GM21619 (cell line): ENCODE measurements around the gene EFNA5.

Experiments used
- ATAC-seq: cut with Tn5 transposase; IDR thresholded peaks from one replicate; pipeline ENCODE4 v1.9.1; 2021; ENCODE audit not compliant: unreplicated experiment

EFNA5 gene

GRCh38 chr5:107646418-107646817 lies 24.3 kb downstream of the EFNA5 start:
- no peak for ATAC-seq

DNA sequence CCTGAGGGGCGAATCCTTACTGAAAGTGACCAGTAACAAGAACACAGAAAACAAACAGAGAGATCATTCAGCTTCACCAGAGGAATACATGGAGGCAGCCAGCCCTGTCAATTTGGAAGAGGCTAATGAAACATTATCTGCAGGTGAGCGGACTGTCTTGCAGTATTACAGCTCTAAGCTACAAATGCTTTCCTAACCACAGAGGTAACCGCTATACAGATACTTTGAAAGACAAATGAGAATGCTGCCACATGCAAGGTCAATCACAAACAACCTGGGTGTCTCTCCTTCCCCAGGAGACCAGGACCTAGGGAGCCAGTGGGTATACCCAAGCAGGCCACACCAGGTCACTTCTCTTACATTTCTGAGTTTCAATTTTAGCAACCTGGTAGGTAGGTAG lies 30.2 kb downstream of the EFNA5 start:
- no peak for ATAC-seq

DNA sequence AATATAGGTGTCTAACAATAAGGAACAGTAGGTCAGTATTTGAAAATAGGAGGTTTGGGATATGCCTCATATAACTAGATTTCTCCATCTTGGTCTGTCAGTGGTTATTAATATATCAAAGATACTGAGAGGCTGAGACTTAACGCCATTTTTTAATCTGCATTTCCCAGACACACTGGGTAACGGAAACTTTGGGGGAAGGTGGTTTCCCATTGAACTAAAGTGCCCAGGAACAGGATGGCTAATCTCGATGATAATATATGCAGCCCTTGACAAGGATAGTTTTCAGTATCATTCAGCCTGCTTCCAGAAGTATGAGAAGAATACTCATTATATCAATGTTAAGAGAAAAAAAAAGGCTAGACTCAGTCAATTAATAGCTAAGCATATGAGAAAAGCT lies 30.7 kb downstream of the EFNA5 start:
- no peak for ATAC-seq

DNA sequence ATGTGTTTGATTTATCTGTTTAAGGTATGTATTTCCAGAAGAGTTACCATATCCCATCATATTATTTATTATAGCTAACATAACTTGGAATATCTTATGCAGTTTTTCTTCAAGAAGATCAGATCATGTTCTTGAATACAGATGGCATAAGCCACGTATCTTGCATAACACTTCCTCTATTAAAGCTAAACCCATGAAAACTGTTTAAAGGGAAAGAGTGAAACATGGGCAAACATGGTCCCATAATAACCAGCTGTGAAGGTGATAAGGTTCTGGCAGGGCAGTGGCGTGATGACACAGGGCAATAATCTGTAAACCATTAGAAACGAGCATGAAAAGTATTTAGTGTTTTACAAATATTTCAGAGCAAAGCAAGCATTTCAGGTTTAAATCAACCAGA lies 34.2 kb downstream of the EFNA5 start:
- ATAC-seq, result no peak

- no peak for ATAC-seq
These were observed 34.7 kb downstream of the EFNA5 start for GRCh38 chr5:107636068-107636467.

DNA sequence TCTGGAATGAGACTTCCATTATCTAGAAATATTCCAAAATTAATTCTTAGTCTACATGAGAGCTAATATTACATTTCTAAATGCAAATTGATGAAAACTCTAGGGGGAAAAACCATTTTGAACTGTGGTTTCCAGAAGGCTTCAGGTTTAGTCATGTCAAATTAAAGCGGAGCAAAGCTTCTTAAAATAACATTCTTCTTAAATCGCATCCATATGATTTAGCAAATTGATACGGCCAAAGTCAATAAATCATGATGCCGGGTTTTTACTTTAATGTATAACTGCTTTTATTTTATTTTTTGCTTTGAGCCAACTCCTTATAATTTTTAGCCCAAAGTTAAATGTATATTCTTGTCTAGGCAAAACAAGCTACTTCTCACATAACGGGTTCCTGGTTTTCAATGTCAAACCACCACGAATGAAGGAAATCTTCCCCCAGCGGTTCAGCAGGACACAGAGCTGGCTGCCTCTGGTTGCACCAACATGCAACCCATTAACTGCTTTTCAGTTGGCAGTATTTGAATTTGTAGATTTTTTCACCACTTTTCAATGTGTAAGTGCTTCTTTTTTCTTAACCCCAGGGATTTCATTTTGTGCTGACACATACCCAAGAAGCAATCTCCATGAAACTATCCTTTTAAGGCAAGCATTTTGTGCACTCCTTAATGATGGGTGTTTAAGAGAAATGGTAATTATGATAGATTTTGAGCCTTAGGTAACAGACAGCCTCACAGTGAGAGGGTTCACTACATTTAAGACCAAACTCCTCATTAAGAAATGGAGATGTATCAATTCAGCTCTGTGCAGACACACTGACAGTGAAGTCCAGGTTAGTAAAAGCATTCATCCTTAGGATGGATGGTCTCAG lies 35.5 kb downstream of the EFNA5 start:
- no peak for ATAC-seq

DNA sequence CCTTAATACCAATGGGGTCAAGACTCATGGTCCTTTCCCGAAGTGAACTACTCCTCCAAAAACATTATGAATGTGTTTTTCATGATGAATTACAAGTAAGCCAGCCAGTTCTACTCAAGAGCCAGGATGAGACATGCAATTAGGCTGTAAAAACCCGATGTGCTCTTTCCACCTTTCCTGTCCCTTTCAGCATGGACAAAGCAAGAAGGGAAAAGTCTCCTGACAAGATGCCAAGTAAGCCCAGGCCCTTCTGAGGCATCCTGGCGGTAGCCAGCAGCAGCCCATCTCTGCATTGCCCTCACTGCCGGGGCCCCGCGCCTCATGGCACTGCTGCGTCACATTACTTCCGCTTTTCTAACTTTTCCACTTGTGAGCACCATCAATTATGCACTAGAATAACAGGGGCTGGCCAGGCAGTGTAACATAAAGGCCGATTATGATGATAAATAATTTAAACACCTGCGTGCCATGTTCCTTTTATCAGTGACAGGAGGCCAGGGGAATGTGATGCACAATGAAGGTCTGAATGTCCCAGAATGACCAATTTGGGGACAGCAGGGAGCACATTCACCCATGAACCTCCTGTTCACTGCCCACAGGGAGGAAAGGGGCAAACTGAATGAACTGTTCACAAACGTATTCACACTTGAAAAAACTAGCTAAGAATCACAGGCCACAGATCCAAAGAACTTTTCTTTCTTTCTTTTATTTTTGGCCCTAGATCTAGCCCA lies 37.4 kb downstream of the EFNA5 start:
- ATAC-seq, result no peak

DNA sequence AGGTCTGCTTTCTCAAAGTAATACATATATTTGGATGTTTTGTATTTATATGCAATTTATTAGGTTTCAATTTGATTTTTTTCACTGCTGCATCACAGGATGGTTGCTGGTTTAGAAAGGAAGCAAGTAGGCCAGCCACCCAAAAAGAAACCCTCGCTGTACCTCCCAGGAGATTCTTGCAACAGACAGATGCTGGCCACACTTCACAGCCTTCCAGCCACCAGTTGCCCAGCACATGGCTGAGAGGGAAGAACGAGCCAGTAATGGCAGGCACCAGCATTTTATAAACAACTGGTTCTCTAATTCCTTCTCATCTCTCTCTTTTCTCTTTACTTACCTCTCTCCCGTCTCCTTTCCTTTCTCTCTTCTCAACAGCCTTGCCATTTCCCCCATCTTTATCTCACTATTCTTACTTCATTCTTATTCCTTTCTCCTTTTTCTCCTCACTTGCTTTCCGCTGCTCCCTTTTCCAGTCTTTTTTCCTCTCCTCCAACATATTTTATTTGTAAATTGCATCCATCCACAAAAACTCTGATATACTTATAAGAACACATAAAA lies 38.9 kb downstream of the EFNA5 start:
- no peak for ATAC-seq

DNA sequence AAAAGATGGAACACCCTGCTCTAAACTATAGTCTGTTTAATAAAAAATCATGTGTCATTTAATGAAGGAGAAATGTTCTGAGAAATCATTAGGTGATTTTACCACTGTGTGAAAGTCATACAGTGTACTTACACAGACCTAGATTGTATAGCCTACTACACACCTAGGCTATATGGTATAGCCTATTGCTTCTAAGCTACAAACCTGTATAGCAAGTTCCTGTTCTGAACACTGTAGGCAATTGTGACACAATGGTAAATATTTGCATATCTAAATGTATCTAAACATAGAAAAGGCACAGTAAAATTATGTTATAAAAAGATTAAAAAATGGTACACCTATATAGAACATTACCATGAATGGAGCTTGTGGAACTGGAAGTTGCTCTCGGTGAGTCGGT lies 40.6 kb downstream of the EFNA5 start:
- no peak for ATAC-seq

DNA sequence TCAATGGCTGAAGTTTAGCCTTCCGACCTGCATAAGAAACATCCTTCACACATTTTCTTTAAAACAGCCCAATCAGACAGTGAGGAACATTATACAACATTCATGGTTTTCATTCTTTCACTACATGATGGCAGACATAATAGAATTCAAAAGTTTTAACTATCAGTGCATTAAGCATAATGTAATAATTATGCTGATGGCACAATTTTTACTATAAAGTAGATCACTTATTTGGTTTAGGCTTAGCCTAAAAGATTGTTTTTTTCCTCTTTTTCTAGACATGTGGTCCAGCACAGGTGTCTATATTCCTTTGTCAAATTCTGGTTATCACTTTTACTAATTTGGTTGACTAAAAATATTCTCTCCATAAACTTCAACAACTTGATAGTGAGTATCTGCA lies 46.5 kb downstream of the EFNA5 start:
- ATAC-seq, result no peak

GRCh38 chr5:107621089-107621488 lies 49.6 kb downstream of the EFNA5 start:
- no peak for ATAC-seq

DNA sequence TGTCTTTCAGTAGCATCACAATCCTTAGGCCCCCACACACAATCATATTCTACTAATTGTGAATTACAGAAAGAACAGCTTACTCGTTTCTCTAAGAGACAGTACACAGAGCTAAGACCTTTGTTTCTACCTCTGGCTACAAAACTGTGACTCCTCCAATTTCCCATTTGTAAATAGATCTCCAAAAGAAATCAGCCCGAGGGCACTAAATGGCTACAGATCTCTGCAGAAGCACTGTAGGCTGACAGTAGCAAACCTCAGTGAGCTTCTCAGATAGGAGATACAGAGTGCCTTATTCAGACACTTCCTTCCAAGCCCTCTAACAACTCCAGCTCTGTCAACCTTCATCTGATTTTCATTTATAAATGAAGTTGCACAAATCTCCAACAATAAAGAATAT lies 51.0 kb downstream of the EFNA5 start:
- no peak for ATAC-seq

DNA sequence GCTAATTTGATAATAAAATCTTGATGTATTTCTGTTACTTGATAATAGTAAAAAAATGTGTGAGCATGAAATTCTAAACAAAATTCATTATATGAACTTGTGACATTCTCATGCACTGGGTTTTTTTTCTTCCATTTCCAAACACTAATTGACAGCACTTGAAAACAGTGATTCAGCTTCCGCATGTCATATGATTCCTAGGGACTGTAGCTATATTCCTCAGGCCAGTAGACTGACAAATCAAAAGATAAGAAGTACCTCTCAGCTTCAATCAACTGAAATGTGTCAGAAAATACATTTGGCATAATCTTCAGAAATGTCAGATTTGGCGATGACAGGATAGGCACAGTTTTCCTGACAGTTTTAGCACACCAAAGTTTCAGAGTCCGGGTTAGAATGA lies 52.5 kb downstream of the EFNA5 start:
- ATAC-seq, result no peak

DNA sequence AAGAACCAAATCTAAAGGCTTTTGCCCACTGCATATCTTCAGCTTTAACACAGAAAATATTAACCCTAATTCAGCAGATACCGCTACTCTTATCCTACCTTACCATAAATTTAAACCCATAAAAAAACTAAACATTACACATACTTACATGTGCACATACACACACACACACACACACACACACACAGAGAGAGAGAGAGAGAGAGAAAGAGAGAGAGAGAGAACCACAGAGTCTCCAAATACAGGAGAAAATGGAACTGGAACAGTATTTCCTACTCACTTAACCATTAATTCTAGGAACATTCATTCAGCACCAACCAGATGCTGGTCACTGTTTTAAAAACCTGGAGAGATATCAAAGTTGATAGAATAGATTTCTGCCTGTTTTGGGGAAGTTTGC lies 53.7 kb downstream of the EFNA5 start:
- no peak for ATAC-seq

- ATAC-seq, result no peak
These were observed 54.5 kb downstream of the EFNA5 start for GRCh38 chr5:107616213-107616612.

- ATAC-seq, result no peak
These were observed 55.4 kb downstream of the EFNA5 start for GRCh38 chr5:107615299-107615817.

GRCh38 chr5:107612541-107612940 lies 58.2 kb downstream of the EFNA5 start:
- no peak for ATAC-seq

GRCh38 chr5:107610798-107611197 lies 59.9 kb downstream of the EFNA5 start:
- ATAC-seq, result no peak

DNA sequence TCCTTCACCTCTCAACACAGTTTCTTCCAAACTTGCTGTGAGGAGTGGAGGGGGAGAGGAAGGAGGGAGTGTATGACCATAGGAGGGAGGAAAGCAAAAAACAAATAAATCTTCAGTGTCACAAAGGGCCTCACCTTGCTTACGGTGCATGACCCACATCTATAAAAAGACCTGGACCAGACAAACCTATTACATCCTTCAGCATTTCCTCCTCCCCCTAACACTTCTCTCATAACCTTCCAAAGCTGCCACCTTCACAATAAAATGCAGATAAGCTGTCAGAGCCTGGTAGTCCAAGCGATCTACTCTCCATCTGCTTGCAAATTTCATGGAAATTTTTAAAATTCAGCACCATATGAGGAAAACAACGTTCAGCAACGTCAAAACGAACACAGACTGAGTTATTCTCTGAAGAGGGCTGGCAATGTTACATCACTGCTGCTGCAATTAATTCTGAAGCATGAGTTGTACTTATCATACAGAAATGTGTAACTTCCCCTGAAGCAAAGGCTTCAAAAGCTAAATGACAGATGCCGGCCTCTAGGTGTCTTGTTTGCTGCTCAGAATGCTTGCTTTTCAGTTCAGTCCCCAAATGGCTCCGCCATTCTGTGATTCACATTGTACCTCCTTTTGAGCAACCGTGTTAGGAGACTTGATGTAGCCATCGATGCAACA lies 62.9 kb downstream of the EFNA5 start:
- ATAC-seq, result no peak

DNA sequence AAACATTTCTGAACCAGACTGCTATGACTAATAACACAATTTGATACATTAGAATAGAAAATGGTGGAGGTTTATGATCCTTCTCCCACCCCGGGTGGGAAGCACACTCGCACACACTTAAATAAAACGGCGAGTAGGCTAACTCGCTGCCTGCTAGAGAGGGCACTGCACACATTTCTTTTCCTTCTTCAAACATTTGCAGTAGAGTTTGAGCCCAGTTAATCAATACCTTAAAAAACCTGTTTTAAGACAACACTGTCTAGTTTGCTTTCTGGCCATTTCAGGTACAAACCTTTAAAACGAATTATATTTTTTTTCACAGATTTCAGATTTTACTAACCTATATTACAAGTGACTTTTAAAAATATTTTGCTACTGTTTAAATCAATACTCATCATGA lies 63.5 kb downstream of the EFNA5 start:
- no peak for ATAC-seq

GRCh38 chr5:107605596-107606125 lies 65.1 kb downstream of the EFNA5 start:
- no peak for ATAC-seq
